SH-SY5Y (cell line): ENCODE measurements around the gene PLEKHH3.

Experiments used
- GATA2 ChIP-seq: IDR thresholded peaks from 2 replicates; pipeline ENCODE4 v1.6.1; 2011; ENCODE audit warnings: mild to moderate bottlenecking, low read depth, low read length
- GATA3 ChIP-seq: IDR thresholded peaks from 2 replicates; pipeline ENCODE4 v1.6.1; 2011; ENCODE audit warnings: low read depth, mild to moderate bottlenecking, low read length, moderate library complexity

DNA sequence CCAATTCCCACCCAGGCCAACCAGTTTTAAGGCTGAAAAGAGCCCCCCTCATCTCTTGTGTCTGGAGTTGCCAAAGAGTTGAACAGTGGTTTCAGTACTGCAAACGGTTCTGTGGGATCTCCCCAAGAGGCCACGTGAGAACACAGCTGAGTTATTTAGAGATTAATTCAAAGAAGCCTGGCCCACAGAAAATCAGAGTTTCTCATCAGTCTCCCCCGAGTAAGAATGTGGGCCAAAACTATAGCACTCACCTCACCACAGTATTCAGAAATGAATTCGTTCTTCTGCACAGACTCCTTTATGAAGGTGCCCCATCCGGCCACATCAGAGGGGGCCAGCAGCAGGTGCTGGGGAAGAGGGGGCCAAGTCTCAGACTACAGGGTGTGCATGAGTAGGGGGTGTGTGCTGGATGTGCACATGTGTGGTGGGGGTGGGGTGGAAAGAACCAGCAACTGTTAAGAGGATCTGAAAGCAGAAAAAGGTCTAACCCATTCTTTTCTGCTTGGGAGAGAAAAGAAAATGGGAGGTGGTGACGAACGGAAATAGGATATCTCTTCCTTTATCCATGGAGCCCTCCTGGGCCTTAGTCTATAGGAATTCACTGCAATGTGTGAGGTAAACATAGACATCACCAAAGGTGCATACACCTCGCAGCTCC, 28.2 kb upstream of the PLEKHH3 start:
- TF ChIP-seq GATA2 (no peak), GATA3 (no peak)
